Activated naive CD8-positive, alpha-beta T cell treated with anti-CD3 and anti-CD28 coated beads, Interleukin-2, amount 10 ng/mL, durations not matched to agents 7 days and 5 days (primary cell): ENCODE results near the gene ANOS1. TPM values are rescaled to one million over a fixed set of nuclear protein-coding genes. Genes with fewer than 3 reads are reported as not detected.

ENCODE experiments used
- ATAC-seq: fragments of 150-1000 bp; cut with Tn5 transposase; one replicate; pipeline ENCODE4 v1.10.0; 2021; ENCODE audit warnings: low read depth, moderate library complexity
- POLR2A ChIA-PET: fragments of 350-600 bp; sonication (Branson Sonifier 250); formaldehyde crosslinking; loops from one replicate; lab custom pipeline; 2021; ENCODE audit warnings: antibody characterized with exemption; lab: Charles Lee
- DNase-seq: peaks from one replicate; pipeline ENCODE4 v3.0.0; 2021
- H3K27ac Mint-ChIP-seq: one replicate; pipeline ENCODE4 v1.8.0; 2022; ENCODE audit warnings: mild to moderate bottlenecking, mixed read lengths
- H3K27me3 Mint-ChIP-seq: one replicate; pipeline ENCODE4 v1.8.0; 2022; ENCODE audit warnings: mild to moderate bottlenecking, moderate library complexity, mixed read lengths
- H3K36me3 Mint-ChIP-seq: one replicate; pipeline ENCODE4 v1.8.0; 2021; ENCODE audit warnings: mild to moderate bottlenecking, mixed read lengths
- H3K4me1 Mint-ChIP-seq: one replicate; pipeline ENCODE4 v1.8.0; 2021; ENCODE audit warnings: mixed read lengths
- H3K4me3 Mint-ChIP-seq: one replicate; pipeline ENCODE4 v1.8.0; 2022; ENCODE audit warnings: mild to moderate bottlenecking, moderate library complexity, mixed read lengths
- H3K9me3 Mint-ChIP-seq: one replicate; pipeline ENCODE4 v1.8.0; 2021; ENCODE audit warnings: mixed read lengths
- total RNA-seq, 2 experiments: library from RNA; stranded (reverse); gene quantifications; one replicate each; pipeline ENCODE4 v1.2.3, GENCODE V29; 2021

Gene ANOS1
- total RNA-seq, 2 experiments from 2014 or later: 0.08 TPM; not detected in 1

- Mint-ChIP-seq H3K27me3 (peaks cover 36% of the 10 kb centered on the region), H3K9me3 (no peaks in the 10 kb centered on the region), H3K4me1 (no peaks in the 10 kb centered on the region), H3K36me3 (no peaks in the 10 kb centered on the region), H3K4me3 (no peak overlapping the region), H3K27ac (no peak overlapping the region)
- no peak for ATAC-seq
- no peak for DNase-seq
- POLR2A ChIA-PET: no interaction called here
These were observed 952 bp downstream of the ANOS1 start for GRCh38 chrX:8730812-8731558.

DNA sequence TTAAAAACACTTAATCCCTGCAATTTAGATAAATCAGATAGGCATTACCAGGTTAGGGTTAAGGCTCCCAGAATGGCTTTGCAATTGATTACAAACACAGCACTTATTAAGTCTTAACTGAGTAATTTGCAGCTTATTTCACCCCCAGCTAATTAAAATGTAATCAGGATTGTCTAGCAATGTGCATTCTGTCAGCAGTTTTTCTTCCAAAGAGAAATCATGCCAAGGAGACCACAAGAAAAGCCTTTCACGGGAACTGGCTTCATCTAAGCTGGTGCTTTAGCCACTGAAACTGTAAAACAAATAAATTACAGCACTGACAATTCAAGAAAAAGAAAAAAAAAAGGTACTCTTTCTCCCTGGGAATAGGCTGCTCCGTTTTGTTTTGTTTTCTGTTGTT, 2.1 kb downstream of the ANOS1 start:
- POLR2A ChIA-PET: no interaction called here
- no peak overlapping the region for H3K27ac Mint-ChIP-seq
- no peaks in the 10 kb centered on the region for H3K36me3 Mint-ChIP-seq
- H3K27me3 Mint-ChIP-seq: peaks cover 36% of the 10 kb centered on the region
- ATAC-seq (no peak), DNase-seq (no peak)
- no peak overlapping the region for H3K4me3 Mint-ChIP-seq
- no peaks in the 10 kb centered on the region for H3K9me3 Mint-ChIP-seq
- H3K4me1 Mint-ChIP-seq: no peaks in the 10 kb centered on the region

DNA sequence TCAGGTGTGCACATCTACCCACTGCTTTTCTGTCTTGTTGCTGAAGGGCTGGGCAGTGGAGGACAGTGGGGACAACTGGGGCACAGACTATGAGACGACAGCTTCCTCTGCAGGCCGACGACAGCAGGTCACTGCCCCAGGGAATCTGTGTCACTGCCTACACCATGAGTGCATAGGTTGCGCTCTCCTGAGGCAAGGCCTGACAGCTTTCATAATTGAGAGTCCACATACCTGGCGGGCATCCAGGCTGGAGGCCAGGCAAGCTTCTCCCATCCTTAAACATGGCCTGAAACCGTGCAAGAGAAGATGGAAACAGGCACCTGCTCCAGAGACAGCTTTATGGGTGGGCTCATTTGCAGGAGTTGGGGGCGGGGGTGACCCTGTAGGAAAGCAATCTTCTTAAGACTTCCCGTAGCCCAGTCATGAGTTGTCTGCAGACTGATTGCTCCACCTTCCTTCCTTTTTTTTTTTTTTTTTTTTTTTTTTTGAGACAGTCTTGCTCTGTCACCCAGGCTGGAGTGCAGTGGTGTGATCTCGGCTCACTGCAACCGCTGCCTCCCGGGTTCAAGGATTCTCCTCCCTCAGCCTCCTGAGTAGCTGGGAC, 2.9 kb downstream of the ANOS1 start:
- Mint-ChIP-seq H3K4me3 (no peak overlapping the region), H3K27me3 (peaks cover 38% of the 10 kb centered on the region), H3K9me3 (no peaks in the 10 kb centered on the region), H3K4me1 (peaks cover 1% of the 10 kb centered on the region), H3K27ac (no peak overlapping the region), H3K36me3 (no peaks in the 10 kb centered on the region)
- ATAC-seq (no peak), DNase-seq (no peak)
- POLR2A ChIA-PET: interaction anchor here (0.6 kb wide), 1 partner anchor 1044 kb away, joined by 4 read pairs; no protein-coding TSS in a partner anchor

GRCh38 chrX:8726031-8726652, 5.8 kb downstream of the ANOS1 start:
- ATAC-seq (no peak), DNase-seq (no peak)
- no peaks in the 10 kb centered on the region for H3K36me3 Mint-ChIP-seq
- H3K4me3 Mint-ChIP-seq: no peak overlapping the region
- POLR2A ChIA-PET: no interaction called here
- no peaks in the 10 kb centered on the region for H3K9me3 Mint-ChIP-seq
- peaks cover 1% of the 10 kb centered on the region for H3K4me1 Mint-ChIP-seq
- H3K27ac Mint-ChIP-seq: no peak overlapping the region
- H3K27me3 Mint-ChIP-seq: peaks cover 36% of the 10 kb centered on the region

GRCh38 chrX:8724300-8724699, 7.6 kb downstream of the ANOS1 start:
- Mint-ChIP-seq H3K36me3 (no peaks in the 10 kb centered on the region), H3K4me3 (no peak overlapping the region), H3K27me3 (peaks cover 25% of the 10 kb centered on the region), H3K4me1 (peaks cover 1% of the 10 kb centered on the region), H3K27ac (no peak overlapping the region), H3K9me3 (no peaks in the 10 kb centered on the region)
- ATAC-seq (no peak), DNase-seq (no peak)
- POLR2A ChIA-PET: no interaction called here

GRCh38 chrX:8721536-8721935, 10.4 kb downstream of the ANOS1 start:
- no peaks in the 10 kb centered on the region for H3K9me3 Mint-ChIP-seq
- POLR2A ChIA-PET: no interaction called here
- DNase-seq (no peak), ATAC-seq (no peak)
- H3K4me1 Mint-ChIP-seq: peaks cover 1% of the 10 kb centered on the region
- peaks cover 15% of the 10 kb centered on the region for H3K27me3 Mint-ChIP-seq
- no peaks in the 10 kb centered on the region for H3K36me3 Mint-ChIP-seq
- H3K27ac Mint-ChIP-seq: no peak overlapping the region
- no peak overlapping the region for H3K4me3 Mint-ChIP-seq

DNA sequence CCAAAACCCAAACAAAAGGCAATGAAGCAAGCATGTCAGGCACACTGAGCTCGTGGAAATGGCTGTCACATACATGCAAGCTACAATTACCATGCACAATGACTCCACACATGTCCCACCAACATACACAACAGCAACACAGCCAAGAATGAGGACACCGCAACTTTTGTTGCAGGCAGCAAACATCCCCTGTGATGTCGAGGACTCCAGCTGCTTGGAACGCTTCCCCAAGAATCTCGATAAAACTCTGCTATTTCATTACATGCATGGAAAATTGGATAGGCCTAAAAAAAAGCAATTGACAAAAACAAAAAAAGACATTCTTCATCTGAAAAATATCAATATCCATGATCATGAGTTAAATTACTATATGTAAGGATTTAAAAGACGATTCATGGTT, 11.8 kb downstream of the ANOS1 start:
- Mint-ChIP-seq H3K4me3 (no peak overlapping the region), H3K36me3 (no peaks in the 10 kb centered on the region), H3K27ac (no peak overlapping the region), H3K27me3 (peaks cover 13% of the 10 kb centered on the region), H3K9me3 (no peaks in the 10 kb centered on the region), H3K4me1 (peaks cover 1% of the 10 kb centered on the region)
- no peak for DNase-seq
- POLR2A ChIA-PET: no interaction called here
- ATAC-seq: no peak

DNA sequence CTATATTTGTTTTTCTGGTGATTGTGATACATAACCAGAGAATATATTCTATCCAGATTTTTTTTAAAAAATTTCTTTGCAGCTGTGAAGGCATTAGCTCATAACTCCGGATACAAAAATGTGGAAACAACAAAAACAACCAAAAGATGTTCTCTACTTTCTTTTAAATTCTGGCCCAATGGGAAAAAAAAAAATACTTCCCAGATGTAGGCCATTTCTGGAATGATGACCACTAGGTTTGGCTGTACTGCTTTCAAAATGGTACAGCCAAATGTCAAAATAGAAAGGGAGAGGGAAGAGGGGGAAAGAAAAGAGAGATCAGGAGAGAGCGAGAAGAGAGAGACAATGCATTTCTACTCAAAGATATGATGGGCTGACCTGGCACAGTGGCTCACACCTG, 14.6 kb downstream of the ANOS1 start:
- POLR2A ChIA-PET: no interaction called here
- ATAC-seq: no peak
- Mint-ChIP-seq H3K36me3 (no peaks in the 10 kb centered on the region), H3K4me3 (no peak overlapping the region), H3K27ac (no peak overlapping the region), H3K9me3 (no peaks in the 10 kb centered on the region), H3K4me1 (no peaks in the 10 kb centered on the region), H3K27me3 (no peaks in the 10 kb centered on the region)
- DNase-seq: no peak

- ATAC-seq: no peak
- Mint-ChIP-seq H3K27me3 (no peaks in the 10 kb centered on the region), H3K36me3 (no peaks in the 10 kb centered on the region), H3K4me3 (no peak overlapping the region), H3K9me3 (no peaks in the 10 kb centered on the region), H3K27ac (no peak overlapping the region), H3K4me1 (no peaks in the 10 kb centered on the region)
- POLR2A ChIA-PET: no interaction called here
- no peak for DNase-seq
These were observed 17.8 kb downstream of the ANOS1 start for GRCh38 chrX:8714164-8714563.

DNA sequence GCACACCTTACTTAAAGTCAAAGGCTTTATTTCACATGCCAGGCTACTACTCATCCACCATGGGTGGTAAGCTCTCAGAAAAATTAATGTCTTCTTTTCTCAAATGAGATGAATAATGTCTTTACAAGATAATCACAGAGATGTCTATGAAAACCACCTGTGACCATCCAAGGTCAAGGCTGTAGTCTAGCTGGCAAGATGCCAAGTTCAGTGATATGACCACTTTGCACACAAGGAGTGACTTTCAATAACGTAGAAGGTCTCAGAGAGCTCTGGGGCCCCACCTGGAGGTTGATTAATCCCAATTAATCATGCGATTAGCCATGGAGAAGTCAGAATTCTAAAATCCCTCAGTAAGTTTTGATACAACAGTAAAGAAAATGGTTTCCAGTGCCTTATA, 20.5 kb downstream of the ANOS1 start:
- H3K4me3 Mint-ChIP-seq: no peak overlapping the region
- ATAC-seq (no peak), DNase-seq (no peak)
- H3K9me3 Mint-ChIP-seq: no peaks in the 10 kb centered on the region
- no peaks in the 10 kb centered on the region for H3K36me3 Mint-ChIP-seq
- no peak overlapping the region for H3K27ac Mint-ChIP-seq
- no peaks in the 10 kb centered on the region for H3K4me1 Mint-ChIP-seq
- no peaks in the 10 kb centered on the region for H3K27me3 Mint-ChIP-seq
- POLR2A ChIA-PET: no interaction called here

- H3K4me3 Mint-ChIP-seq: no peak overlapping the region
- no peaks in the 10 kb centered on the region for H3K4me1 Mint-ChIP-seq
- no peaks in the 10 kb centered on the region for H3K27me3 Mint-ChIP-seq
- H3K9me3 Mint-ChIP-seq: no peaks in the 10 kb centered on the region
- no peaks in the 10 kb centered on the region for H3K36me3 Mint-ChIP-seq
- no peak for ATAC-seq
- POLR2A ChIA-PET: no interaction called here
- no peak for DNase-seq
- H3K27ac Mint-ChIP-seq: no peak overlapping the region
These were observed 27.8 kb downstream of the ANOS1 start for GRCh38 chrX:8704184-8704583.

- H3K27ac Mint-ChIP-seq: no peak overlapping the region
These were observed 39.1 kb downstream of the ANOS1 start for GRCh38 chrX:8692871-8693270.

DNA sequence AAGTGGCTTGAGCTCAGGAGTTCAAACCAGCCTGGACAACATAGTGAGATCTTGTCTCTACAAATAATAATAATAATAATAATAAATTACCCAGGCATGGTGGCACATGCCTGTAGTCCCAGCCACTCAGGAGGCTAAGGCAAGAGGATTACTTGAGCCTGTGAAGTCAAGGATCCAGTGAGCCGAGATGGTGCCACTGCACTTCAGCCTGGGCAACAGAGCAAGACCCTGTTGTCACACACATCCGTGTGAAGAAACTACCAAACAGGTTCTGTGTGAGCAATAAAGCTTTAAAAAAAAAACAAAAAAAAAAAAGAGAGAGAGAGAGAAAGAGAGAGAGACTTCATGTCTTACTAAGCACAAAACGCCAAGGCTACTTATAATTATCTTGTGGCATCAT, 42.5 kb downstream of the ANOS1 start:
- Mint-ChIP-seq H3K4me3 (no peak overlapping the region), H3K27me3 (no peaks in the 10 kb centered on the region), H3K36me3 (no peaks in the 10 kb centered on the region), H3K9me3 (no peaks in the 10 kb centered on the region), H3K4me1 (no peaks in the 10 kb centered on the region), H3K27ac (peak overlapping the region; percentile 42)
- no peak for ATAC-seq
- POLR2A ChIA-PET: no interaction called here
- DNase-seq: no peak

More at GRCh38 chrX:8692871-8693270, 39.1 kb downstream of the ANOS1 start:
- Mint-ChIP-seq H3K36me3 (no peaks in the 10 kb centered on the region), H3K9me3 (no peaks in the 10 kb centered on the region), H3K4me1 (no peaks in the 10 kb centered on the region), H3K4me3 (no peak overlapping the region), H3K27me3 (no peaks in the 10 kb centered on the region)
- no peak for DNase-seq
- no peak for ATAC-seq
- POLR2A ChIA-PET: no interaction called here

DNA sequence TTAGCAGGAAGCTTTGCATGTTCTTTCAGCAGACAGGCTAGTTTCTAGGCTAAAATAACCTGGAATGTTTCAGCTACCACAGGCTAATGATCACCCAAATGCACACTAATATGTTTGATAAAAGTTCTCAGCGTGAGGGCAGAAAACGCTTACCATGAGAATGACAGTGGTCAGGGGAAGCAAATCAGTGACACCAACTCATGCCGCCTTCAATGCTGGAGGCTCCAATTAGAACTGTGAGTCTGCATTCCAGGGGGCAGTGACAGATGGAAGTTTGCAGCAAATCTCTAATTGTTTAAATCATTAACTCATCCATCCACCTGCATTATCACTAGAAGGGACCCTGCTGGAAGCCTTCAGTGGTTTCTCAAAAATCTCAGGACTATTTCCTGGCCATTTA, 43.2 kb downstream of the ANOS1 start:
- no peaks in the 10 kb centered on the region for H3K36me3 Mint-ChIP-seq
- no peak for DNase-seq
- no peaks in the 10 kb centered on the region for H3K9me3 Mint-ChIP-seq
- no peak for ATAC-seq
- POLR2A ChIA-PET: no interaction called here
- no peaks in the 10 kb centered on the region for H3K27me3 Mint-ChIP-seq
- H3K4me3 Mint-ChIP-seq: no peak overlapping the region
- H3K27ac Mint-ChIP-seq: no peak overlapping the region
- no peaks in the 10 kb centered on the region for H3K4me1 Mint-ChIP-seq
